K562 (cell line): ENCODE data around the gene PCSK6. TPM values are rescaled to one million over a fixed set of nuclear protein-coding genes. Genes with fewer than 3 reads are reported as not detected.

ENCODE experiments used
- CTBP1 ChIP-seq: fragments of 450-650 bp; IDR thresholded peaks from 2 replicates; pipeline ENCODE4 v1.6.1; 2016; ENCODE audit warnings: borderline replicate concordance
- ERF ChIP-seq: fragments of 450-650 bp; formaldehyde crosslinking; IDR thresholded peaks from 2 replicates; pipeline ENCODE4 v1.4.0; 2020; ENCODE audit warnings: mild to moderate bottlenecking, mixed read lengths
- GATAD2A ChIP-seq: fragments of 450-650 bp; IDR thresholded peaks from 2 replicates; pipeline ENCODE4 v1.6.1; 2017
- KLF1 ChIP-seq: fragments of 450-650 bp; IDR thresholded peaks from 2 replicates; pipeline ENCODE4 v1.6.1; 2016; ENCODE audit warnings: missing genetic modification characterization, missing compliant biosample characterization
- L3MBTL2 ChIP-seq: fragments of 450-650 bp; IDR thresholded peaks from 2 replicates; pipeline ENCODE4 v1.6.1; 2016; ENCODE audit warnings: mild to moderate bottlenecking, moderate library complexity
- POLR2H ChIP-seq: IDR thresholded peaks from 2 replicates; pipeline ENCODE4 v1.6.1; 2016; ENCODE audit warnings: missing genetic modification characterization, low read depth, mild to moderate bottlenecking, control low read depth, missing compliant biosample characterization, moderate library complexity
- RBFOX2 ChIP-seq: fragments of 200-400 bp; formaldehyde crosslinking; IDR thresholded peaks from 2 replicates; pipeline ENCODE4 v1.6.1; 2017; ENCODE audit warnings: low read depth, mild to moderate bottlenecking, low read length, moderate library complexity
- SIN3A ChIP-seq, 2 experiments: fragments of 150-350 bp in 1 of 2; IDR thresholded peaks; 2 replicates each; pipeline ENCODE4 v1.6.1; 2011 to 2016; ENCODE audit warnings: borderline replicate concordance in 2 of 2, low read depth in 2 of 2, low read length in 2 of 2, mild to moderate bottlenecking in 2 of 2, moderate library complexity in 2 of 2; ENCODE audit not compliant: control insufficient read depth in 1 of 2
- TAF9B ChIP-seq: fragments of 450-650 bp; IDR thresholded peaks from 2 replicates; pipeline ENCODE4 v1.6.1; 2018; ENCODE audit warnings: mild to moderate bottlenecking; ENCODE audit not compliant: partially characterized antibody
- TRIM24 ChIP-seq, 2 experiments: fragments of 450-650 bp; IDR thresholded peaks; 2 replicates each; pipeline ENCODE4 v1.6.1; 2016
- ZNF57 ChIP-seq: fragments of 450-650 bp; formaldehyde crosslinking; IDR thresholded peaks from 2 replicates; pipeline ENCODE4 v1.4.0; 2020; ENCODE audit warnings: mild to moderate bottlenecking, moderate library complexity
- ZNF785 ChIP-seq: fragments of 250-450 bp; sonication (Bioruptor Pico); IDR thresholded peaks from 2 replicates; pipeline ENCODE4 v1.4.0; 2020; ENCODE audit warnings: mild to moderate bottlenecking
- polyA plus RNA-seq, 8 experiments: library from polyadenylated mRNA; depleted of rRNA in 4 of 8; stranded (reverse) in 5 of 8; unstranded in 3 of 8; fragments of >200 nt; fragmentation: Nextera tagmentation in 2 of 8; fragmentation: Illumina TruSeq in 1 of 8; extraction: Ambion mirVana in 2 of 8; extraction: Trizol in 1 of 8; gene quantifications; 2 replicates each; pipeline versions ENCODE4 v1.2.1 to v1.2.3, GENCODE V29; 2011 to 2014; ENCODE audit warnings: inconsistent platforms in 1 of 8, missing spikeins in 1 of 8
- total RNA-seq, 7 experiments: library from RNA; depleted of rRNA in 6 of 7; stranded (reverse); fragments of >200 nt in 6 of 7; fragmentation: Illumina TruSeq in 2 of 7; extraction: Trizol in 2 of 7; gene quantifications; 2 replicates each; pipeline versions ENCODE4 v1.2.1 to v1.2.3, GENCODE V29; 2011 to 2021; ENCODE audit warnings: low replicate concordance in 1 of 7
- TF ChIP-seq, protein P1 (sequence below): fragments of 450-650 bp; IDR thresholded peaks from 2 replicates; pipeline ENCODE4 v1.6.1; 2018; ENCODE audit warnings: mild to moderate bottlenecking, low read depth; ENCODE audit not compliant: partially characterized antibody
- TF ChIP-seq, protein P2 (sequence below): sonication (generic); formaldehyde crosslinking; IDR thresholded peaks from 2 replicates; pipeline ENCODE4 v1.8.0; 2023; ENCODE audit warnings: mild to moderate bottlenecking, missing genetic modification reagents
- TF ChIP-seq, protein P3 (sequence below): fragments of 250-450 bp; sonication (Bioruptor Pico); IDR thresholded peaks from 2 replicates; pipeline ENCODE4 v1.9.0; 2021; ENCODE audit warnings: mild to moderate bottlenecking, inconsistent platforms
- TF ChIP-seq, protein P4 (sequence below): sonication (generic); formaldehyde crosslinking; IDR thresholded peaks from 2 replicates; pipeline ENCODE4 v1.9.0; 2022; ENCODE audit warnings: mild to moderate bottlenecking, missing genetic modification reagents
- TF ChIP-seq, protein P5 (sequence below): sonication (generic); formaldehyde crosslinking; IDR thresholded peaks from 2 replicates; pipeline ENCODE4 v1.8.0; 2022; ENCODE audit warnings: mild to moderate bottlenecking, missing genetic modification reagents

PCSK6 gene
- total and polyA plus RNA-seq, 9 of the 15 experiments (the other 6 are each of a cell fraction or from before 2014, with no cell fraction given), result 2.2 to 32.6 (median 14.5) TPM

DNA sequence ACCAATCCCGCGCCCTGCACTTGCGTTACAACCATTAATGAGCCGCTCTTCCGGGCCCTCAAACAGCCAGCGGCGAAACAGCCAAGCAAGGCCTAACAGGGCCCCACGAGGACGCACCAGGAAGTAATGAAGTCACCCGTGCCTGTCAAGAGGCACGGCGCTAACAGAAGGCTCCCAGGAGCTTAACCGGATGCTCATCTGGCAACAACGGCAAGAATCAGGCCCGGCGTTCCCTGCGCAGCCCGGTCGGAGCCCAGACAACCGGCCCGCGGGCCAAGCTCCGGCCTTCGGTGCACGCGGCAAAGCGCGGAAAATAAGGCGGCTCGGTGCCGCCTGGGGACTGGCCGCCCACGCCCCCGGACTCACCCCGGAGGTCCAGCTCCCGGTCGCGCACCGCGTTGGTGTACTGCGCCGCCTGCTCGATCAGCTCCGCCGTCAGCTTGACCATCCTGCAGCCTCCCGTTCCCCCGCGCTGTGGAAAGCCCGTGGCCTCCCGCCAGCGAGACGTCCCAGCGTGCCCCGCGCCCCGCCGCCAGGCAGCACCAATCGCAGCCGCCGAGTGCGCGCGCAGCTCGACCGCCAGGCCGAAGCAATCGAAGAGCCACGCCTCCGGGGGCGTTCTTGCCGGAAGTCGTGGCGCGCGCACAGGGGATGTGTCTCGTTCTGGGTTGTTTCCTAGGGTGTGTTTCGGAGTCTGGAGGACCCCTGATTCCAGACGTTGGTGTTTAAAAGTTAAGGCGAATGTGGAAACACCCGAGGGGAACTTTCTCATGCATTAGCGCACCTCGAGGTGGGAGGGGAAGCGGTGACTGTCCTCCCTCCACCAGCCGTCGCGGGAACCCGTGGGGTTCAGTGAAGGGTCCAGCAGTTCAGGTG lies 194.5 kb downstream of the PCSK6 start, which contains the start of gene SNRPA1 (continued):
- TF ChIP-seq, protein P1, sequence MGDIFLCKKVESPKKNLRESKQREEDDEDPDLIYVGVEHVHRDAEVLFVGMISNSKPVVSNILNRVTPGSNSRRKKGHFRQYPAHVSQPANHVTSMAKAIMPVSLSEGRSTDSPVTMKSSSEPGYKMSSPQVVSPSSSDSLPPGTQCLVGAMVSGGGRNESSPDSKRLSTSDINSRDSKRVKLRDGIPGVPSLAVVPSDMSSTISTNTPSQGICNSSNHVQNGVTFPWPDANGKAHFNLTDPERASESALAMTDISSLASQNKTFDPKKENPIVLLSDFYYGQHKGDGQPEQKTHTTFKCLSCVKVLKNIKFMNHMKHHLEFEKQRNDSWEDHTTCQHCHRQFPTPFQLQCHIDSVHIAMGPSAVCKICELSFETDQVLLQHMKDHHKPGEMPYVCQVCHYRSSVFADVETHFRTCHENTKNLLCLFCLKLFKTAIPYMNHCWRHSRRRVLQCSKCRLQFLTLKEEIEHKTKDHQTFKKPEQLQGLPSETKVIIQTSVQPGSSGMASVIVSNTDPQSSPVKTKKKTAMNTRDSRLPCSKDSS, result no peak
- TF ChIP-seq ZNF57 (CRISPR knock-in tag) (no peak), ZNF785 (no peak), POLR2H (tag) (peak; percentile 74), L3MBTL2 (peak; percentile 90), RBFOX2 (peak; percentile 99), GATAD2A (0 out of 2 replicates have a peak, but pooled peaks have one; percentile 48), CTBP1 (peak; percentile 72; the same call in 1 of the 2 replicates), SIN3A (IDR thresholded peaks at IDR 0.05; ENCODE audit: borderline replicate concordance in 2 of 2, control insufficient read depth in 1 of 2, low read depth in 2 of 2, low read length in 2 of 2) (peak; percentile 88 to 93; a peak in 3 of 4 replicates), TAF9B (peak; percentile 81), ERF (peak; percentile 65; the same call in 1 of the 2 replicates), KLF1 (peak; percentile 62; the same call in 1 of the 2 replicates), TRIM24 (IDR thresholded peaks at IDR 0.05) (peak in 1 of 2 experiments; percentile 41; a peak in 1 of 4 replicates)
- TF ChIP-seq, protein P2, sequence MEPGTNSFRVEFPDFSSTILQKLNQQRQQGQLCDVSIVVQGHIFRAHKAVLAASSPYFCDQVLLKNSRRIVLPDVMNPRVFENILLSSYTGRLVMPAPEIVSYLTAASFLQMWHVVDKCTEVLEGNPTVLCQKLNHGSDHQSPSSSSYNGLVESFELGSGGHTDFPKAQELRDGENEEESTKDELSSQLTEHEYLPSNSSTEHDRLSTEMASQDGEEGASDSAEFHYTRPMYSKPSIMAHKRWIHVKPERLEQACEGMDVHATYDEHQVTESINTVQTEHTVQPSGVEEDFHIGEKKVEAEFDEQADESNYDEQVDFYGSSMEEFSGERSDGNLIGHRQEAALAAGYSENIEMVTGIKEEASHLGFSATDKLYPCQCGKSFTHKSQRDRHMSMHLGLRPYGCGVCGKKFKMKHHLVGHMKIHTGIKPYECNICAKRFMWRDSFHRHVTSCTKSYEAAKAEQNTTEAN (CRISPR knock-in tag), result 0 out of 2 replicates have a peak, but pooled peaks have one; percentile 43
- TF ChIP-seq, protein P3, sequence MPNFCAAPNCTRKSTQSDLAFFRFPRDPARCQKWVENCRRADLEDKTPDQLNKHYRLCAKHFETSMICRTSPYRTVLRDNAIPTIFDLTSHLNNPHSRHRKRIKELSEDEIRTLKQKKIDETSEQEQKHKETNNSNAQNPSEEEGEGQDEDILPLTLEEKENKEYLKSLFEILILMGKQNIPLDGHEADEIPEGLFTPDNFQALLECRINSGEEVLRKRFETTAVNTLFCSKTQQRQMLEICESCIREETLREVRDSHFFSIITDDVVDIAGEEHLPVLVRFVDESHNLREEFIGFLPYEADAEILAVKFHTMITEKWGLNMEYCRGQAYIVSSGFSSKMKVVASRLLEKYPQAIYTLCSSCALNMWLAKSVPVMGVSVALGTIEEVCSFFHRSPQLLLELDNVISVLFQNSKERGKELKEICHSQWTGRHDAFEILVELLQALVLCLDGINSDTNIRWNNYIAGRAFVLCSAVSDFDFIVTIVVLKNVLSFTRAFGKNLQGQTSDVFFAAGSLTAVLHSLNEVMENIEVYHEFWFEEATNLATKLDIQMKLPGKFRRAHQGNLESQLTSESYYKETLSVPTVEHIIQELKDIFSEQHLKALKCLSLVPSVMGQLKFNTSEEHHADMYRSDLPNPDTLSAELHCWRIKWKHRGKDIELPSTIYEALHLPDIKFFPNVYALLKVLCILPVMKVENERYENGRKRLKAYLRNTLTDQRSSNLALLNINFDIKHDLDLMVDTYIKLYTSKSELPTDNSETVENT (CRISPR knock-in tag), result 0 out of 2 replicates have a peak, but pooled peaks have one; percentile 31
- TF ChIP-seq, protein P4, sequence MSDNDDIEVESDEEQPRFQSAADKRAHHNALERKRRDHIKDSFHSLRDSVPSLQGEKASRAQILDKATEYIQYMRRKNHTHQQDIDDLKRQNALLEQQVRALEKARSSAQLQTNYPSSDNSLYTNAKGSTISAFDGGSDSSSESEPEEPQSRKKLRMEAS, result peak; percentile 94
- TF ChIP-seq, protein P5, sequence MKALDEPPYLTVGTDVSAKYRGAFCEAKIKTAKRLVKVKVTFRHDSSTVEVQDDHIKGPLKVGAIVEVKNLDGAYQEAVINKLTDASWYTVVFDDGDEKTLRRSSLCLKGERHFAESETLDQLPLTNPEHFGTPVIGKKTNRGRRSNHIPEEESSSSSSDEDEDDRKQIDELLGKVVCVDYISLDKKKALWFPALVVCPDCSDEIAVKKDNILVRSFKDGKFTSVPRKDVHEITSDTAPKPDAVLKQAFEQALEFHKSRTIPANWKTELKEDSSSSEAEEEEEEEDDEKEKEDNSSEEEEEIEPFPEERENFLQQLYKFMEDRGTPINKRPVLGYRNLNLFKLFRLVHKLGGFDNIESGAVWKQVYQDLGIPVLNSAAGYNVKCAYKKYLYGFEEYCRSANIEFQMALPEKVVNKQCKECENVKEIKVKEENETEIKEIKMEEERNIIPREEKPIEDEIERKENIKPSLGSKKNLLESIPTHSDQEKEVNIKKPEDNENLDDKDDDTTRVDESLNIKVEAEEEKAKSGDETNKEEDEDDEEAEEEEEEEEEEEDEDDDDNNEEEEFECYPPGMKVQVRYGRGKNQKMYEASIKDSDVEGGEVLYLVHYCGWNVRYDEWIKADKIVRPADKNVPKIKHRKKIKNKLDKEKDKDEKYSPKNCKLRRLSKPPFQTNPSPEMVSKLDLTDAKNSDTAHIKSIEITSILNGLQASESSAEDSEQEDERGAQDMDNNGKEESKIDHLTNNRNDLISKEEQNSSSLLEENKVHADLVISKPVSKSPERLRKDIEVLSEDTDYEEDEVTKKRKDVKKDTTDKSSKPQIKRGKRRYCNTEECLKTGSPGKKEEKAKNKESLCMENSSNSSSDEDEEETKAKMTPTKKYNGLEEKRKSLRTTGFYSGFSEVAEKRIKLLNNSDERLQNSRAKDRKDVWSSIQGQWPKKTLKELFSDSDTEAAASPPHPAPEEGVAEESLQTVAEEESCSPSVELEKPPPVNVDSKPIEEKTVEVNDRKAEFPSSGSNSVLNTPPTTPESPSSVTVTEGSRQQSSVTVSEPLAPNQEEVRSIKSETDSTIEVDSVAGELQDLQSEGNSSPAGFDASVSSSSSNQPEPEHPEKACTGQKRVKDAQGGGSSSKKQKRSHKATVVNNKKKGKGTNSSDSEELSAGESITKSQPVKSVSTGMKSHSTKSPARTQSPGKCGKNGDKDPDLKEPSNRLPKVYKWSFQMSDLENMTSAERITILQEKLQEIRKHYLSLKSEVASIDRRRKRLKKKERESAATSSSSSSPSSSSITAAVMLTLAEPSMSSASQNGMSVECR, result peak; percentile 98
